LNCaP clone FGC (cell line): ENCODE measurements around the gene RPL14.

ENCODE experiments used
- DNase-seq: peaks from one replicate; pipeline ENCODE4 v3.0.0-alpha.2; 2011; ENCODE audit warnings: low read depth
- H3K4me3 ChIP-seq: 2 replicates; pipeline ENCODE4 v1.5.1; 2011; ENCODE audit warnings: mild to moderate bottlenecking, low read depth, low read length, control low read depth
- TF ChIP-seq, protein P1 (sequence below): IDR thresholded peaks from 2 replicates; pipeline ENCODE4 v1.5.1; 2012; ENCODE audit warnings: mild to moderate bottlenecking; ENCODE audit not compliant: control insufficient read depth, insufficient read depth; ENCODE audit errors: extremely low read depth

The RPL14 gene

DNA sequence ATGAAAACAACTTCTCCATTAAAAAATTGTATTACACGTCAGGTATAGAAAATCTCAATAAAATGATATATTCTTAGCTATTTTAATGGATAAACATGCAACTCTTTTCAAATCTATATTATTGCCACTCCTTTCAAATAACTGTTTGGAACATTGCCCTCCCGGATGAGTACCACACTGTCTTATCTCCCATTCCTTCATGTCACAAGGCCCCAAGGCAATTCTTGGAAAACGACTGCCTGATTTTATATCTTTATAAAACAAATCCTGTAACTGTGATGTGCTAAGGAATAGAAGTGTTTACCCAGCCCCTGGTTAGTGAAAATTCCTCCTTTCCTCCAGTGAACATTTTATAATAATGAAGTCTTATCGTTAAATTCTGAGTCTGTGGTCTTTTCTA is 13.6 kb downstream of the RPL14 start:
- DNase-seq = no peak
- no peak overlapping the region for H3K4me3 ChIP-seq
- TF ChIP-seq, protein P1, sequence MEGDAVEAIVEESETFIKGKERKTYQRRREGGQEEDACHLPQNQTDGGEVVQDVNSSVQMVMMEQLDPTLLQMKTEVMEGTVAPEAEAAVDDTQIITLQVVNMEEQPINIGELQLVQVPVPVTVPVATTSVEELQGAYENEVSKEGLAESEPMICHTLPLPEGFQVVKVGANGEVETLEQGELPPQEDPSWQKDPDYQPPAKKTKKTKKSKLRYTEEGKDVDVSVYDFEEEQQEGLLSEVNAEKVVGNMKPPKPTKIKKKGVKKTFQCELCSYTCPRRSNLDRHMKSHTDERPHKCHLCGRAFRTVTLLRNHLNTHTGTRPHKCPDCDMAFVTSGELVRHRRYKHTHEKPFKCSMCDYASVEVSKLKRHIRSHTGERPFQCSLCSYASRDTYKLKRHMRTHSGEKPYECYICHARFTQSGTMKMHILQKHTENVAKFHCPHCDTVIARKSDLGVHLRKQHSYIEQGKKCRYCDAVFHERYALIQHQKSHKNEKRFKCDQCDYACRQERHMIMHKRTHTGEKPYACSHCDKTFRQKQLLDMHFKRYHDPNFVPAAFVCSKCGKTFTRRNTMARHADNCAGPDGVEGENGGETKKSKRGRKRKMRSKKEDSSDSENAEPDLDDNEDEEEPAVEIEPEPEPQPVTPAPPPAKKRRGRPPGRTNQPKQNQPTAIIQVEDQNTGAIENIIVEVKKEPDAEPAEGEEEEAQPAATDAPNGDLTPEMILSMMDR = no peak

DNA sequence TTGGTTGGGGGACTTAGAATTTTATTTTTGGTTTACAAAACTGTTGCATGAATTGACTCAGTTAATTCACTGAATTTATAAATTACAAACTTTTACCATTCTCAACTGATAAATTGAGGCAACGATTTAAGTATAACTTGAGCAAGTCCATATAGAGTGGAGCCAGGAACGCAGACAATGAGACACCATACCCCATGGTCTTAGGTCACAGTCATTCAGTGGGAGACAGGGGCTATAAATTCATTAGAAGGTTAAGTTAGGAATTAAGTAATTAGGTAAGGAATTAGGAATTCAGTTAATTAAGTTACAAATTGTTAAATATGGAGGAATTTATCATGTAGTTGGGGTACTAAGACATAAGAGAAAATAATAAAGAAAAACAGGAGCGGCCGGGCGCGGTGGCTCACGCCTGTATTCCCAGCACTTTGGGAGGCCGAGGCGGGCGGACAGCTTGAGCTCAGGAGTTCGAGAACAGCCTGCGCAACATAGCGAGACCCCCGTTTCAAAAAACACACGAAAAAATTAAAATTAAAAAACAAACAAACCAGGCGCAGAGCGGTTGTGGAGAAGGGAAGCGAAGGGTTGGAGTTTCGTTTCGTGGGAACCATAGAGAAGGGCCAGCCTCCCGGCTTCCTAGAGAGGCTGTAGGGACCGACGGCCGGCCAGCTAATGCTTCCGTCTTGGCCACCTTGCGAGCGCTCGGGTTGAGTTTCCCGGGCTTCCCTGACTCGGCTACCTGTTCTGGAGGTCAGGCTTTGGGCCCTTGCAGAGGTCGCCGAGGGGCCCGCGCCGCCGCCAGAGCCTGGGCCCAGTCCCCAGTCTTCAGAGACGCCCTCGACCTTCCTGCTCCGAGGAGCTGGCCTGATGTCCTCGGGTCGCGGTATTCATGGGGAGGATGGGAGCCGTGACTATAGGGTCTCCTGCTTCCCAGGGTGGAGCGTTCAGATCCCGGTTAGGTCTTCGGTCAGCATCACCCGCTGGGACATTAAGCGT is 19.6 kb downstream of the RPL14 start, which contains the start of gene ZNF619:
TSS of gene ZNF619 (plus strand) at position 645 of the 993 bp plus-strand sequence. CDS start 858 bp downstream, outside the sequence.
- no peak for DNase-seq
- peak within 1 kb of the TSS; percentile 26; the same call in 1 of the 2 replicates for H3K4me3 ChIP-seq
- TF ChIP-seq, protein P1 = no peak

DNA sequence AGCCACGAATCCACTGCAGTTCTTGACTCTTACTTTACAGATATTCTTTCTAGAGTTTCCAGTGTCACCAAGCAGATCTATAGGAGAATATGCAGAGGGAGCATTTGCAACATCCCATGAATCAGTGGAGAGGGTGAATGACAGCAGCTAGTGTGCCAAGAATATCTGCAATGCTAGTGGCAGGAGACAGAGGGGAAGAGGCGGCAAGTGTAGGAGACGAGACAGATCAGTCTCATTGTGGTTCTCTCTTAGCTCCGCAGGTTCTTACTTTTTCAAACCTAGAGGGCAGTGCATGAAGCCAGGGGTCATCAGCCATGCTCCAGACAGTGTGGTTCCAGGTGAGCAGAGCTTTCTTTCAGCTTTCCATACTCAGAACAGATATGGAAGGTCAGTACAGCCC is 20.5 kb downstream of the RPL14 start:
- DNase-seq = no peak
- no peak overlapping the region for H3K4me3 ChIP-seq
- TF ChIP-seq, protein P1 = no peak

DNA sequence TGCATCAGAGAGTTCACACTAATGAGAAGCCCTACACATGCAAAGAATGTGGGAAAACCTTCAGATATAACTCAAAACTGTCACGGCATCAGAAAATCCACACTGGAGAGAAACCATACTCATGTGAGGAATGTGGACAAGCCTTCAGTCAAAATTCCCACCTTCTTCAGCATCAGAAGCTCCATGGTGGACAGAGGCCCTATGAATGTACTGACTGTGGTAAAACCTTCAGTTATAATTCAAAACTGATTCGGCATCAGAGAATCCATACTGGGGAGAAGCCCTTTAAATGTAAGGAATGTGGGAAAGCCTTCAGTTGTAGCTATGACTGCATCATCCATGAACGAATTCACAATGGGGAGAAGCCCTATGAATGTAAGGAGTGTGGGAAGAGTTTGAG is 30.0 kb downstream of the RPL14 start:
- TF ChIP-seq, protein P1 = no peak
- no peak overlapping the region for H3K4me3 ChIP-seq
- no peak for DNase-seq

DNA sequence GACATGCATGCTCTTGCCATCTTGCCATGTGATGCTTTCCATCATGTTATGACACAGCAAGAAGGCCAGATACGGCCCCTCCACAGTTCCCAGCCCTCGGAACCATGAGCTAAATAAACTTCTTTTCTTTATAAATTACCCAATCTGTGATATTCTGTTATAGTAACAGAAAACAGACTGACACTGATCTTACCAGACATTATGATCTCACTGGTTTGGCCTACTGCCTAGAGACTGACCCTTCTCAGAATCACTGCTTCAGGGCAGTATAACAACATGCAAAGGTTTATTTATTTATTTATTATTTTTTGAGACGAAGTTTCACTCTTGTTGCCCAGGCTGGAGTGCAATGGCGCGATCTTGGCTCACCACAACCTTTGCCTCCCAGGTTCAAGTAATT is 33.8 kb downstream of the RPL14 start:
- DNase-seq = no peak
- H3K4me3 ChIP-seq = no peak overlapping the region
- TF ChIP-seq, protein P1 = no peak

DNA sequence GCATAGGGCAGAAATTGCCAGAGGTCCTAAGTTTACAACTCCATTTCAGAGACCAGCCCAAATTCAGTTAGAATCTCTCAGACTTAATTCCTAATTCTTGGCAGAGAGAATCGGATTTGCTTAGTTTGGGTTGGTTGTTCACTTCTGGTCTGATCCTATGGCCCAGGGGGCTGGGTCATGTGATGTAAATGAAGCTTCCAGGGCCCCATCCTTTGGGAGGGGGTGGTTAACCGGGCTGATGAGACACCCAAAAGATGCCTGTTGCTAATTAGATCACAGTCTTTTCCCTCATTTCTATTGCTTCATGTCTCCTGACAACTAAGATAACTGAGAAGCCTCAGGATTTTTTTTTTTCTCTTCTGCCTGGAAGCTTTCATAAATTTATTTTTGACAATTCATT is 37.6 kb downstream of the RPL14 start:
- no peak for DNase-seq
- H3K4me3 ChIP-seq = no peak overlapping the region
- TF ChIP-seq, protein P1 = no peak

DNA sequence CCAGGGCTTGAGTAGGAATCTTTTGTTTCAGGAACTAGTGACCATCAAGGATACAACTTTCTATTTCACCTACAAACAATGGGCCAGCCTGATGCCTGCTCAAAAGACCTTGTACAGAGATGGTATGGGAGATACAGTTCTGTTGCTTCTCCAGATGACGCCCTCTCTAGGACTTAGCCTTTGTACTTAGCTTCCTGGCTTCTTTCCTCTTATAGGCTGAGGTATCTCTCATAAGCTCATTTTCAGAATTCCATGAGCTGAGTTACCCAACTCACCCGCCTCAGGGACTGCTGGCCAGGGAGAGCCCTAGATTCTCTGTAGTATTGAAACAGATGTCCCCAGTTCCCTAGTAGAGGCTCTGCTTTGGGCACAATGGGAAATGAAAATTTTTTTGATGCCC is 40.1 kb downstream of the RPL14 start:
- TF ChIP-seq, protein P1 = no peak
- no peak for DNase-seq
- H3K4me3 ChIP-seq = no peak overlapping the region
